Measurements from ENCODE around the gene KCTD19.

KCTD19 gene

GRCh38 chr16:67317853-67318252 is 8.7 kb downstream of the KCTD19 start:
- DNase-seq (ENCODE audit: low read depth), result no peak

- no peak for DNase-seq (ENCODE audit: low read depth)
Observed at GRCh38 chr16:67312719-67313118, 13.8 kb downstream of the KCTD19 start.

- DNase-seq (ENCODE audit: low read depth), result peak; percentile 96
Observed at GRCh38 chr16:67311607-67312488, 14.7 kb downstream of the KCTD19 start.

GRCh38 chr16:67310561-67310960 is 16.0 kb downstream of the KCTD19 start:
- no peak for DNase-seq (ENCODE audit: low read depth)

GRCh38 chr16:67305216-67306071 is 21.1 kb downstream of the KCTD19 start:
- no peak for DNase-seq (ENCODE audit: low read depth)

- no peak for DNase-seq (ENCODE audit: low read depth)
Observed at GRCh38 chr16:67304020-67304419, 22.5 kb downstream of the KCTD19 start.

GRCh38 chr16:67302970-67303369 is 23.6 kb downstream of the KCTD19 start:
- no peak for DNase-seq (ENCODE audit: low read depth)

- no peak for DNase-seq (ENCODE audit: low read depth)
Observed at GRCh38 chr16:67302076-67302475, 24.5 kb downstream of the KCTD19 start.

- DNase-seq (ENCODE audit: low read depth), result no peak
Observed at GRCh38 chr16:67301080-67301782, 25.3 kb downstream of the KCTD19 start.

GRCh38 chr16:67299269-67299668 is 27.3 kb downstream of the KCTD19 start:
- DNase-seq (ENCODE audit: low read depth), result no peak

GRCh38 chr16:67298277-67298676 is 28.3 kb downstream of the KCTD19 start:
- no peak for DNase-seq (ENCODE audit: low read depth)

- DNase-seq (ENCODE audit: low read depth), result peak; percentile 41
Observed at GRCh38 chr16:67296420-67296819, 30.1 kb downstream of the KCTD19 start.

GRCh38 chr16:67294938-67295361 is 31.6 kb downstream of the KCTD19 start:
- DNase-seq (ENCODE audit: low read depth), result no peak

GRCh38 chr16:67294171-67294757 is 32.3 kb downstream of the KCTD19 start:
- no peak for DNase-seq (ENCODE audit: low read depth)

- DNase-seq (ENCODE audit: low read depth), result no peak
Observed at GRCh38 chr16:67291461-67291860, 35.1 kb downstream of the KCTD19 start.

GRCh38 chr16:67287960-67288359 is 38.6 kb downstream of the KCTD19 start:
- no peak for DNase-seq (ENCODE audit: low read depth)

- no peak for DNase-seq (ENCODE audit: low read depth)
Observed at GRCh38 chr16:67286441-67287235, 39.9 kb downstream of the KCTD19 start.

GRCh38 chr16:67284699-67285646 is 41.6 kb downstream of the KCTD19 start:
- no peak for DNase-seq (ENCODE audit: low read depth)

- DNase-seq (ENCODE audit: low read depth), result no peak
Observed at GRCh38 chr16:67283826-67284555, 42.5 kb downstream of the KCTD19 start.

Data from HS-27A (cell line).